ENCODE measurements around the gene TM4SF4.

- TF ChIP-seq, protein P1, sequence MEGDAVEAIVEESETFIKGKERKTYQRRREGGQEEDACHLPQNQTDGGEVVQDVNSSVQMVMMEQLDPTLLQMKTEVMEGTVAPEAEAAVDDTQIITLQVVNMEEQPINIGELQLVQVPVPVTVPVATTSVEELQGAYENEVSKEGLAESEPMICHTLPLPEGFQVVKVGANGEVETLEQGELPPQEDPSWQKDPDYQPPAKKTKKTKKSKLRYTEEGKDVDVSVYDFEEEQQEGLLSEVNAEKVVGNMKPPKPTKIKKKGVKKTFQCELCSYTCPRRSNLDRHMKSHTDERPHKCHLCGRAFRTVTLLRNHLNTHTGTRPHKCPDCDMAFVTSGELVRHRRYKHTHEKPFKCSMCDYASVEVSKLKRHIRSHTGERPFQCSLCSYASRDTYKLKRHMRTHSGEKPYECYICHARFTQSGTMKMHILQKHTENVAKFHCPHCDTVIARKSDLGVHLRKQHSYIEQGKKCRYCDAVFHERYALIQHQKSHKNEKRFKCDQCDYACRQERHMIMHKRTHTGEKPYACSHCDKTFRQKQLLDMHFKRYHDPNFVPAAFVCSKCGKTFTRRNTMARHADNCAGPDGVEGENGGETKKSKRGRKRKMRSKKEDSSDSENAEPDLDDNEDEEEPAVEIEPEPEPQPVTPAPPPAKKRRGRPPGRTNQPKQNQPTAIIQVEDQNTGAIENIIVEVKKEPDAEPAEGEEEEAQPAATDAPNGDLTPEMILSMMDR (conservative IDR thresholded peaks at IDR 0.05 in 1 of 2, IDR thresholded peaks at IDR 0.05 in 1 of 2; ENCODE audit: low read depth in 1 of 2, low read length in 2 of 2): no peak
- TF ChIP-seq EZH2 (IDR thresholded peaks at IDR 0.05; ENCODE audit: low read length, missing control alignments): no peak
Measured at GRCh38 chr3:149542375-149543312, 68.1 kb downstream of the TM4SF4 start.
